Cardiac muscle cell (in vitro differentiated cells and primary cell): ENCODE results near the gene MGST3. TPM values are rescaled to one million over a fixed set of nuclear protein-coding genes. Genes with fewer than 3 reads are reported as not detected.

ENCODE experiments used
- DNase-seq, 2 donors: peaks; one replicate each; pipeline versions ENCODE4 v3.0.0 to v3.0.0-alpha.2; 2010 to 2017; ENCODE audit warnings: low read depth in 1 of 2, low spot score in 1 of 2
- H3K27ac ChIP-seq: fragments of 200-600 bp; sonication (generic); 2 replicates; pipeline ENCODE4 v1.5.1; 2016
- H3K27me3 ChIP-seq: fragments of 200-600 bp; sonication (generic); 2 replicates; pipeline ENCODE4 v1.6.0; 2016; ENCODE audit warnings: control low read depth
- H3K36me3 ChIP-seq: fragments of 200-600 bp; sonication (generic); 2 replicates; pipeline ENCODE4 v1.5.1; 2016; ENCODE audit warnings: control low read depth
- H3K4me1 ChIP-seq: fragments of 200-600 bp; sonication (generic); 2 replicates; pipeline ENCODE4 v1.8.1; 2017; ENCODE audit warnings: low read depth, mild to moderate bottlenecking, mixed run types
- H3K4me3 ChIP-seq: fragments of 200-600 bp; sonication (generic); 2 replicates; pipeline ENCODE4 v1.5.1; 2016; ENCODE audit warnings: mild to moderate bottlenecking
- H3K9me3 ChIP-seq: fragments of 200-600 bp; sonication (generic); 2 replicates; pipeline ENCODE4 v1.5.1; 2017; ENCODE audit warnings: low read depth, mild to moderate bottlenecking, control low read depth
- polyA plus RNA-seq: library from polyadenylated mRNA; unstranded; fragments of >200 nt; fragmentation: Nextera tagmentation; extraction: Ambion mirVana; gene quantifications from 2 replicates; pipeline ENCODE4 v1.2.1, GENCODE V29; 2016
- total RNA-seq: library from RNA; depleted of rRNA; stranded (reverse); fragments of >200 nt; gene quantifications from 2 replicates; pipeline ENCODE4 v1.2.3, GENCODE V29; 2016
- TF ChIP-seq, protein P1 (sequence below): IDR thresholded peaks from 2 replicates; pipeline ENCODE4 v1.5.1; 2012; ENCODE audit warnings: low read depth, mild to moderate bottlenecking, low read length

Gene MGST3
- total and polyA plus RNA-seq, 2 experiments from 2014 or later: 284 to 972 TPM

DNA sequence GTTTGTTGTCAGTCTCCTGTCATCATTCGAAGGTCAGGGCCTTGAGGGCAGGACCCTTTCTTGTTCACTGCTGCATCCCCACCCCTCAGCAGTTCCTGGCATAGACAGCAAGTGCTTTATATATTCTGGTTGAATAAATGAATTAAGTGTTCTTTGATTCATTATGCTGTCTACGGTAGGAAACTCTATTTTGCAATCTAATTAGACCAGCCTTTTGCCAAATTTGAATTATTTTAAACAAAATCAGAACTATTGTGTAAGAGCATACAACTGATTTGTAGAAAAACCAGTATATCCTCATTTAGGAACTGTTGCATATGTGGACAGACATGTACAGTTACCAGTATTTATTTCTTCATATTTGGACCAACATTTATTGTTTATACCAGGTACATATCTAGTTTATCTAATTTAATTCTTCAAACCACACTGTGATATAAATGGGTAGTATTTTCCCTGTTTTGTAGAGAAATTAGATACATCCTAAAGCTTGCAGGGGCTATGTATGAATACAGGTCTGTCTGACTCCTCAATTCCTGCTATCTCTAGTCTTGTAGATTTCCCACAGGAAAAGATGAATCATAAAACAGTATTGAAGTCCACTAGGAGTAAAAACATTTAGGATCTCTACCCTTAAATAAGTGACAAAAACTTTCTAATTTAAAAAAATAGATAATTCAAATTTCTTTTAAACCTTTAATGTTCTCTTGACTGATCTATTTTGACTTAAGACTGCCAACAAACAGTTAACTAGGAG lies 10.4 kb downstream of the MGST3 start:
- H3K4me1 ChIP-seq: peaks cover 10% of the 10 kb centered on the region
- H3K9me3 ChIP-seq: no peaks in the 10 kb centered on the region
- H3K27ac ChIP-seq: no peak overlapping the region
- H3K27me3 ChIP-seq: no peaks in the 10 kb centered on the region
- H3K4me3 ChIP-seq: no peak overlapping the region
- TF ChIP-seq, protein P1, sequence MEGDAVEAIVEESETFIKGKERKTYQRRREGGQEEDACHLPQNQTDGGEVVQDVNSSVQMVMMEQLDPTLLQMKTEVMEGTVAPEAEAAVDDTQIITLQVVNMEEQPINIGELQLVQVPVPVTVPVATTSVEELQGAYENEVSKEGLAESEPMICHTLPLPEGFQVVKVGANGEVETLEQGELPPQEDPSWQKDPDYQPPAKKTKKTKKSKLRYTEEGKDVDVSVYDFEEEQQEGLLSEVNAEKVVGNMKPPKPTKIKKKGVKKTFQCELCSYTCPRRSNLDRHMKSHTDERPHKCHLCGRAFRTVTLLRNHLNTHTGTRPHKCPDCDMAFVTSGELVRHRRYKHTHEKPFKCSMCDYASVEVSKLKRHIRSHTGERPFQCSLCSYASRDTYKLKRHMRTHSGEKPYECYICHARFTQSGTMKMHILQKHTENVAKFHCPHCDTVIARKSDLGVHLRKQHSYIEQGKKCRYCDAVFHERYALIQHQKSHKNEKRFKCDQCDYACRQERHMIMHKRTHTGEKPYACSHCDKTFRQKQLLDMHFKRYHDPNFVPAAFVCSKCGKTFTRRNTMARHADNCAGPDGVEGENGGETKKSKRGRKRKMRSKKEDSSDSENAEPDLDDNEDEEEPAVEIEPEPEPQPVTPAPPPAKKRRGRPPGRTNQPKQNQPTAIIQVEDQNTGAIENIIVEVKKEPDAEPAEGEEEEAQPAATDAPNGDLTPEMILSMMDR: no peak
- peaks cover 10% of the 10 kb centered on the region for H3K36me3 ChIP-seq
- DNase-seq: peak in 1 of 2 donors; percentile 49

DNA sequence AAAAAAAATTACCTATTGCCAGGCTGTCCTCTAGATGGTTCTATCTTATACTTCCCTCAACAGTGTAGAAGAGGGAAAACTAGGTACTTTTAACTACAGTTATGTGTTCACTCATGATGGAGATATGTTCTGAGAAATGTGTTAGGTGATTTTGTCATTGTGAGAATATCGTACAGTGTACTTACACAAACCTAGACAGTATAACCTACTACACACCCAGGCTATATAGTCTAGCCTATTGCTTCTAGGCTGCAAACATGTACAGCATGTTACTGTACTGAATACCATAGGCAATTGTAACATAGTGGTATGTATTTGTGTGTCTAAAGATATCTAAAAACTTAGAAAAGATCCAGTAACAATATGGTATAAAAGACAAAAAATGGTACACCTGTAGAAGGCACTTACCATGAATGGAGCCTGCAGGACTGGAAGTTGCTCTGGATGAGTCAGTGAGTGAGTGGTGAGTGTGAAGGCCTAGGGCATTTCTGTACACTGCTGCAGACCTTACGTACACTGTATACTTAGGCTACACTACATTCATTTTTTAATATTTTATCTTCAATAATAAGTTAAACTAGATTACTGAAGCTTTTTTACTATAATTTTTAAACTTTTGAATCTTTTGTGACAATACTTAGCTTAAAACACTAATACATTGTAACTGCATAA lies 13.2 kb downstream of the MGST3 start:
- DNase-seq: no peak
- Histone ChIP-seq H3K27ac (no peak overlapping the region), H3K9me3 (no peaks in the 10 kb centered on the region), H3K36me3 (peaks cover 3% of the 10 kb centered on the region), H3K4me1 (peaks cover 10% of the 10 kb centered on the region), H3K4me3 (no peak overlapping the region), H3K27me3 (no peaks in the 10 kb centered on the region)
- TF ChIP-seq, protein P1: no peak

DNA sequence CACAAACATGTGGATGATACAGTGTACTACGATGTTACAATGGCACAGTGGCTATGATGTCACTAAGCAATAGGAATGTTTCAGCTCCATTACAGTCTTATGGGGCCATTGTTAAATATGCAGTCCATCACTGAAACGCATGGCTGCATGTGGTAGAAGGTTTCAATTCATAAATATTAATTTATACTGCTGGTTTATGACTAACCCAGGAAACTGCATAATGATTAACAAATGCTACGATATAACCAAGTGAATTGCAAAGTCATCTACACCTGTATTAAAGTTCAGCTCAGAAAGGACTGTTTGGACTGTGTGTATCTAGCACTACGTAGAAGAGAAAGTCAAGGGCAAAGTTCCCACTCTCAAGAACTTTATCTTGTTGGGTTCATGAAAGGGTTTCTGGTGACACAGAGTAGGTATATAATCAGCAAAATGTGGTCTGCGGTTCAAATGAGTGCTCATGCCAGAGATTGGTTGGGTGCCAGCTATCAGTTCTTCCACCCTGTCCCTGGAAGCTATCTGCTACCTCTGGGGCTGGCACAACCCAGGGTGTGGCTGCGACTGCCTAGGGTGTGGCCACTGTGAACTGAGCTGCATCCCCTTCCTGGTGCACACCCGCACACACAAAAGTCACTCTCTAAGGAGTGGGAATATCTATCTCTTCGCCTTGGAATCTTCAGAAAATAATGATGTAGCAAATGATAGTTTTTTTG lies 14.8 kb downstream of the MGST3 start:
- Histone ChIP-seq H3K27ac (no peak overlapping the region), H3K36me3 (peaks cover 5% of the 10 kb centered on the region), H3K4me3 (no peak overlapping the region), H3K27me3 (no peaks in the 10 kb centered on the region), H3K9me3 (no peaks in the 10 kb centered on the region), H3K4me1 (peaks cover 10% of the 10 kb centered on the region)
- no peak for DNase-seq
- TF ChIP-seq, protein P1: no peak

DNA sequence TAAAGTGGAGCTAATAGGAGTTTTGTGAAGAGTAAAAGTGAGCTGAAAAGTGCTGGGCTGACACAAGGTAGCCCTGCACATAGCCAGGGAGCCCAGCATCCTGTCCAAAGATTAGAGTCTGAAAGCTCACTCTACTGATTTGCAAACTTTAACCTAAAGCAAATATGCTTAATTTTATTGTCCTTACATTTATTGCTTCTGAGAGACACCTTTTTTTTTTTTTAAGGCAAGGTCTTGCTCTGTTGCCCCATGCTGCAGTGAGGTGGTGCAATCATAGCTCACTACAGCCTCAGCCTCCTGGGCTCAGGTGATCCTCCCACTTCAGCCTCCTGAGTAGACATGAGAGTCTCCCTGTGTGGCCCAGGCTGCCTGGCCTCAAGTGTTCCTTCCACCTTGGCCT lies 16.5 kb downstream of the MGST3 start:
- DNase-seq: no peak
- H3K27ac ChIP-seq: no peak overlapping the region
- peaks cover 15% of the 10 kb centered on the region for H3K36me3 ChIP-seq
- no peaks in the 10 kb centered on the region for H3K27me3 ChIP-seq
- peaks cover 4% of the 10 kb centered on the region for H3K4me1 ChIP-seq
- H3K9me3 ChIP-seq: no peaks in the 10 kb centered on the region
- no peak overlapping the region for H3K4me3 ChIP-seq
- TF ChIP-seq, protein P1: no peak

GRCh38 chr1:165647970-165648369 lies 16.9 kb downstream of the MGST3 start:
- H3K27ac ChIP-seq: no peak overlapping the region
- TF ChIP-seq, protein P1: no peak
- no peaks in the 10 kb centered on the region for H3K4me1 ChIP-seq
- no peak overlapping the region for H3K4me3 ChIP-seq
- peak in 1 of 2 donors; percentile 52 for DNase-seq
- no peaks in the 10 kb centered on the region for H3K27me3 ChIP-seq
- H3K36me3 ChIP-seq: peaks cover 16% of the 10 kb centered on the region
- no peaks in the 10 kb centered on the region for H3K9me3 ChIP-seq
